ENCODE measurements around the gene DNAJC5.

GRCh38 chr20:63923651-63924050 lies 28.7 kb downstream of the DNAJC5 start:
- TF ChIP-seq CTCF (IDR thresholded peaks at IDR 0.05) (no peak), POLR2A (IDR thresholded peaks at IDR 0.05) (no peak)
